ENCODE measurements around the gene ST7. TPM values are rescaled to one million over a fixed set of nuclear protein-coding genes. Genes with fewer than 3 reads are reported as not detected.

Gene ST7
- total RNA-seq, 1 experiment from 2014 or later: 12.4 TPM

- TF ChIP-seq JUN (CRISPR knock-in tag; IDR thresholded peaks at IDR 0.05) (no peak), KAT7 (CRISPR knock-in tag; IDR thresholded peaks at IDR 0.05; ENCODE audit: borderline replicate concordance) (no peak), JAZF1 (CRISPR knock-in tag; IDR thresholded peaks at IDR 0.05) (no peak), NFYB (CRISPR knock-in tag; conservative IDR thresholded peaks at IDR 0.05; ENCODE audit: low read depth) (no peak), MAX (CRISPR knock-in tag; IDR thresholded peaks at IDR 0.05) (no peak)
- TF ChIP-seq, protein P1, sequence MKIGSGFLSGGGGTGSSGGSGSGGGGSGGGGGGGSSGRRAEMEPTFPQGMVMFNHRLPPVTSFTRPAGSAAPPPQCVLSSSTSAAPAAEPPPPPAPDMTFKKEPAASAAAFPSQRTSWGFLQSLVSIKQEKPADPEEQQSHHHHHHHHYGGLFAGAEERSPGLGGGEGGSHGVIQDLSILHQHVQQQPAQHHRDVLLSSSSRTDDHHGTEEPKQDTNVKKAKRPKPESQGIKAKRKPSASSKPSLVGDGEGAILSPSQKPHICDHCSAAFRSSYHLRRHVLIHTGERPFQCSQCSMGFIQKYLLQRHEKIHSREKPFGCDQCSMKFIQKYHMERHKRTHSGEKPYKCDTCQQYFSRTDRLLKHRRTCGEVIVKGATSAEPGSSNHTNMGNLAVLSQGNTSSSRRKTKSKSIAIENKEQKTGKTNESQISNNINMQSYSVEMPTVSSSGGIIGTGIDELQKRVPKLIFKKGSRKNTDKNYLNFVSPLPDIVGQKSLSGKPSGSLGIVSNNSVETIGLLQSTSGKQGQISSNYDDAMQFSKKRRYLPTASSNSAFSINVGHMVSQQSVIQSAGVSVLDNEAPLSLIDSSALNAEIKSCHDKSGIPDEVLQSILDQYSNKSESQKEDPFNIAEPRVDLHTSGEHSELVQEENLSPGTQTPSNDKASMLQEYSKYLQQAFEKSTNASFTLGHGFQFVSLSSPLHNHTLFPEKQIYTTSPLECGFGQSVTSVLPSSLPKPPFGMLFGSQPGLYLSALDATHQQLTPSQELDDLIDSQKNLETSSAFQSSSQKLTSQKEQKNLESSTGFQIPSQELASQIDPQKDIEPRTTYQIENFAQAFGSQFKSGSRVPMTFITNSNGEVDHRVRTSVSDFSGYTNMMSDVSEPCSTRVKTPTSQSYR (CRISPR knock-in tag; IDR thresholded peaks at IDR 0.05): no peak
Observed at GRCh38 chr7:117134411-117134810, 181.1 kb downstream of the ST7 start (continued).

- POLR2A ChIA-PET: no interaction called here
- Mint-ChIP-seq H3K4me3 (no peak overlapping the region), H3K27me3 (ENCODE audit: low read depth) (no peaks in the 10 kb centered on the region), H3K4me1 (peaks cover 32% of the 10 kb centered on the region), H3K27ac (no peak overlapping the region), H3K9me3 (no peaks in the 10 kb centered on the region), H3K36me3 (no peaks in the 10 kb centered on the region; the same call in 1 of the 2 replicates)
- DNase-seq (ENCODE audit: low spot score) (no peak), ATAC-seq (no peak)
- CTCF ChIA-PET: interaction anchor here (1.3 to 2.1 kb wide), 2 partner anchors 8 to 78 kb away, joined by 3 to 9 read pairs; no protein-coding TSS in a partner anchor
- TF ChIP-seq JAZF1 (CRISPR knock-in tag; IDR thresholded peaks at IDR 0.05) (no peak), AFF4 (CRISPR knock-in tag; IDR thresholded peaks at IDR 0.05; ENCODE audit: borderline replicate concordance) (no peak), ZNF121 (CRISPR knock-in tag; IDR thresholded peaks at IDR 0.05) (no peak), ZBTB21 (CRISPR knock-in tag; IDR thresholded peaks at IDR 0.05; ENCODE audit: borderline replicate concordance) (no peak), ZNF396 (CRISPR knock-in tag; IDR thresholded peaks at IDR 0.05; ENCODE audit: borderline replicate concordance) (no peak), OVOL2 (CRISPR knock-in tag; IDR thresholded peaks at IDR 0.05; ENCODE audit: borderline replicate concordance) (no peak), NFE2L1 (CRISPR knock-in tag; IDR thresholded peaks at IDR 0.05) (no peak), ESRRA (CRISPR knock-in tag; IDR thresholded peaks at IDR 0.05; ENCODE audit: borderline replicate concordance) (no peak), CREM (CRISPR knock-in tag; IDR thresholded peaks at IDR 0.05) (no peak)
- TF ChIP-seq, protein P2, sequence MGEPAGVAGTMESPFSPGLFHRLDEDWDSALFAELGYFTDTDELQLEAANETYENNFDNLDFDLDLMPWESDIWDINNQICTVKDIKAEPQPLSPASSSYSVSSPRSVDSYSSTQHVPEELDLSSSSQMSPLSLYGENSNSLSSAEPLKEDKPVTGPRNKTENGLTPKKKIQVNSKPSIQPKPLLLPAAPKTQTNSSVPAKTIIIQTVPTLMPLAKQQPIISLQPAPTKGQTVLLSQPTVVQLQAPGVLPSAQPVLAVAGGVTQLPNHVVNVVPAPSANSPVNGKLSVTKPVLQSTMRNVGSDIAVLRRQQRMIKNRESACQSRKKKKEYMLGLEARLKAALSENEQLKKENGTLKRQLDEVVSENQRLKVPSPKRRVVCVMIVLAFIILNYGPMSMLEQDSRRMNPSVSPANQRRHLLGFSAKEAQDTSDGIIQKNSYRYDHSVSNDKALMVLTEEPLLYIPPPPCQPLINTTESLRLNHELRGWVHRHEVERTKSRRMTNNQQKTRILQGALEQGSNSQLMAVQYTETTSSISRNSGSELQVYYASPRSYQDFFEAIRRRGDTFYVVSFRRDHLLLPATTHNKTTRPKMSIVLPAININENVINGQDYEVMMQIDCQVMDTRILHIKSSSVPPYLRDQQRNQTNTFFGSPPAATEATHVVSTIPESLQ (CRISPR knock-in tag; IDR thresholded peaks at IDR 0.05): no peak
- TF ChIP-seq, protein P3, sequence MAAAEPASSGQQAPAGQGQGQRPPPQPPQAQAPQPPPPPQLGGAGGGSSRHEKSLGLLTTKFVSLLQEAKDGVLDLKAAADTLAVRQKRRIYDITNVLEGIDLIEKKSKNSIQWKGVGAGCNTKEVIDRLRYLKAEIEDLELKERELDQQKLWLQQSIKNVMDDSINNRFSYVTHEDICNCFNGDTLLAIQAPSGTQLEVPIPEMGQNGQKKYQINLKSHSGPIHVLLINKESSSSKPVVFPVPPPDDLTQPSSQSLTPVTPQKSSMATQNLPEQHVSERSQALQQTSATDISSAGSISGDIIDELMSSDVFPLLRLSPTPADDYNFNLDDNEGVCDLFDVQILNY (CRISPR knock-in tag; IDR thresholded peaks at IDR 0.05): no peak
- TF ChIP-seq, protein P4, sequence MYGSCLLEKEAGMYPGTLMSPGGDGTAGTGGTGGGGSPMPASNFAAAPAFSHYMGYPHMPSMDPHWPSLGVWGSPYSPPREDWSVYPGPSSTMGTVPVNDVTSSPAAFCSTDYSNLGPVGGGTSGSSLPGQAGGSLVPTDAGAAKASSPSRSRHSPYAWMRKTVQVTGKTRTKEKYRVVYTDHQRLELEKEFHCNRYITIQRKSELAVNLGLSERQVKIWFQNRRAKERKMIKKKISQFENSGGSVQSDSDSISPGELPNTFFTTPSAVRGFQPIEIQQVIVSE (CRISPR knock-in tag; IDR thresholded peaks at IDR 0.05; ENCODE audit: borderline replicate concordance): no peak
Observed at GRCh38 chr7:117134889-117135552, 181.7 kb downstream of the ST7 start.

Data from WTC11 (cell line).